SK-N-SH treated with all-trans-retinoic acid at 6 μM for 48 hours (cell line): ENCODE measurements around the gene FIGNL2.

Experiments
- ATAC-seq: fragments of 200-7000 bp; cut with Tn5 transposase; 3 replicates; pipeline ENCODE4 v1.9.1; 2020; ENCODE audit warnings: mild to moderate bottlenecking, moderate library complexity
- BACH2 ChIP-seq: fragments of 250-450 bp; sonication (Bioruptor Pico); IDR thresholded peaks from 2 replicates; pipeline ENCODE4 v1.9.0; 2021; ENCODE audit warnings: mild to moderate bottlenecking, borderline replicate concordance
- CREB5 ChIP-seq: fragments of 250-450 bp; sonication (Bioruptor Pico); IDR thresholded peaks from 2 replicates; pipeline ENCODE4 v1.5.1; 2020; ENCODE audit warnings: low read depth, mild to moderate bottlenecking, moderate library complexity
- CSDC2 ChIP-seq: fragments of 250-450 bp; sonication (Bioruptor Pico); IDR thresholded peaks from 2 replicates; pipeline ENCODE4 v1.5.0; 2020; ENCODE audit warnings: mild to moderate bottlenecking, moderate library complexity
- CSRNP3 ChIP-seq: fragments of 250-450 bp; sonication (Bioruptor Pico); IDR thresholded peaks from 2 replicates; pipeline ENCODE4 v1.5.1; 2021; ENCODE audit warnings: mild to moderate bottlenecking, moderate library complexity
- ESRRG ChIP-seq: fragments of 250-450 bp; sonication (Bioruptor Pico); IDR thresholded peaks from 2 replicates; pipeline ENCODE4 v1.6.1; 2021; ENCODE audit warnings: mild to moderate bottlenecking
- GLIS3 ChIP-seq: fragments of 250-450 bp; sonication (Bioruptor Pico); IDR thresholded peaks from 2 replicates; pipeline ENCODE4 v1.5.0; 2020; ENCODE audit warnings: mild to moderate bottlenecking, moderate library complexity
- OSR1 ChIP-seq: fragments of 250-450 bp; sonication (Bioruptor Pico); IDR thresholded peaks from 2 replicates; pipeline ENCODE4 v1.8.0; 2022; ENCODE audit warnings: moderate library complexity, mild to moderate bottlenecking, inconsistent platforms
- PATZ1 ChIP-seq: fragments of 250-450 bp; sonication (Bioruptor Pico); IDR thresholded peaks from 2 replicates; pipeline ENCODE4 v1.8.0; 2020; ENCODE audit warnings: mild to moderate bottlenecking, moderate library complexity, borderline replicate concordance
- POU6F1 ChIP-seq: fragments of 250-450 bp; sonication (Bioruptor Pico); IDR thresholded peaks from 2 replicates; pipeline ENCODE4 v1.8.0; 2021; ENCODE audit warnings: low read depth, mild to moderate bottlenecking, moderate library complexity, borderline replicate concordance
- PPARA ChIP-seq: fragments of 250-450 bp; sonication (Bioruptor Pico); IDR thresholded peaks from 2 replicates; pipeline ENCODE4 v1.5.0; 2020; ENCODE audit warnings: mild to moderate bottlenecking, borderline replicate concordance
- RARB ChIP-seq: fragments of 250-450 bp; sonication (Bioruptor Pico); IDR thresholded peaks from 2 replicates; pipeline ENCODE4 v1.8.0; 2021; ENCODE audit warnings: mild to moderate bottlenecking, moderate library complexity
- SNAI2 ChIP-seq: fragments of 250-450 bp; sonication (Bioruptor Pico); IDR thresholded peaks from 2 replicates; pipeline ENCODE4 v1.5.0; 2020; ENCODE audit warnings: mild to moderate bottlenecking, moderate library complexity
- TOX ChIP-seq: fragments of 250-450 bp; sonication (Bioruptor Pico); IDR thresholded peaks from 2 replicates; pipeline ENCODE4 v1.8.0; 2021; ENCODE audit warnings: mild to moderate bottlenecking, moderate library complexity, borderline replicate concordance
- TSHZ2 ChIP-seq: fragments of 250-450 bp; sonication (Bioruptor Pico); IDR thresholded peaks from 2 replicates; pipeline ENCODE4 v1.5.0; 2020; ENCODE audit warnings: mild to moderate bottlenecking, moderate library complexity
- ZC3H10 ChIP-seq: fragments of 250-450 bp; sonication (Bioruptor Pico); IDR thresholded peaks from 2 replicates; pipeline ENCODE4 v1.5.1; 2021; ENCODE audit warnings: mild to moderate bottlenecking, moderate library complexity
- ZFP3 ChIP-seq: fragments of 250-450 bp; sonication (Bioruptor Pico); IDR thresholded peaks from 2 replicates; pipeline ENCODE4 v1.5.0; 2020; ENCODE audit warnings: mild to moderate bottlenecking, moderate library complexity
- ZFP30 ChIP-seq: fragments of 450-650 bp; formaldehyde crosslinking; IDR thresholded peaks from 2 replicates; pipeline ENCODE4 v1.5.0; 2022; ENCODE audit warnings: mild to moderate bottlenecking, moderate library complexity
- ZNF565 ChIP-seq: fragments of 450-650 bp; formaldehyde crosslinking; conservative IDR thresholded peaks from 2 replicates; pipeline ENCODE4 v1.5.0; 2020; ENCODE audit warnings: low read depth, mild to moderate bottlenecking, moderate library complexity
- ZNF70 ChIP-seq: fragments of 450-650 bp; formaldehyde crosslinking; IDR thresholded peaks from 2 replicates; pipeline ENCODE4 v1.5.0; 2020; ENCODE audit warnings: mild to moderate bottlenecking, moderate library complexity

The FIGNL2 gene

GRCh38 chr12:51848841-51849735 lies 570 bp upstream of the FIGNL2 start:
- no peak for ATAC-seq
- TF ChIP-seq TOX (CRISPR knock-in tag) (no peak), ZC3H10 (no peak), CREB5 (CRISPR knock-in tag) (no peak), ESRRG (no peak), POU6F1 (no peak), CSDC2 (CRISPR knock-in tag) (no peak), TSHZ2 (CRISPR knock-in tag) (no peak), OSR1 (no peak), ZNF565 (no peak), PATZ1 (CRISPR knock-in tag) (no peak), SNAI2 (CRISPR knock-in tag) (no peak), PPARA (CRISPR knock-in tag) (no peak), ZFP30 (CRISPR knock-in tag) (no peak)

GRCh38 chr12:51847643-51848325 lies 734 bp downstream of the FIGNL2 start:
- no peak for TF ChIP-seq CSDC2 (CRISPR knock-in tag)
- no peak for TF ChIP-seq ESRRG
- no peak for TF ChIP-seq RARB (CRISPR knock-in tag)
- TF ChIP-seq ZFP30 (CRISPR knock-in tag) = no peak
- no peak for TF ChIP-seq PPARA (CRISPR knock-in tag)
- TF ChIP-seq TOX (CRISPR knock-in tag) = no peak
- TF ChIP-seq CSRNP3 (CRISPR knock-in tag) = no peak
- no peak for TF ChIP-seq POU6F1
- TF ChIP-seq ZFP3 (CRISPR knock-in tag) = no peak
- no peak for TF ChIP-seq ZNF565
- TF ChIP-seq GLIS3 (CRISPR knock-in tag) = no peak
- no peak for TF ChIP-seq PATZ1 (CRISPR knock-in tag)
- TF ChIP-seq ZNF70 (CRISPR knock-in tag) = no peak
- no peak for TF ChIP-seq CREB5 (CRISPR knock-in tag)
- TF ChIP-seq BACH2 (CRISPR knock-in tag) = no peak
- TF ChIP-seq TSHZ2 (CRISPR knock-in tag) = no peak
- ATAC-seq = peak; percentile 31
